ENCODE measurements around the gene BCO1. TPM values are rescaled to one million over a fixed set of nuclear protein-coding genes. Genes with fewer than 3 reads are reported as not detected.

BCO1 gene
- total RNA-seq, 2 experiments from 2014 or later: not detected

GRCh38 chr16:81212830-81213465 lies 25.5 kb upstream of the BCO1 start:
- POLR2A ChIA-PET: no interaction called here
- Mint-ChIP-seq H3K9me3 (no peaks in the 10 kb centered on the region), H3K4me3 (no peak overlapping the region), H3K27ac (no peak overlapping the region), H3K4me1 (ENCODE audit: low read depth) (no peaks in the 10 kb centered on the region), H3K27me3 (peaks cover 12% of the 10 kb centered on the region), H3K36me3 (ENCODE audit: low read depth) (no peaks in the 10 kb centered on the region)
- TF ChIP-seq, protein P1, sequence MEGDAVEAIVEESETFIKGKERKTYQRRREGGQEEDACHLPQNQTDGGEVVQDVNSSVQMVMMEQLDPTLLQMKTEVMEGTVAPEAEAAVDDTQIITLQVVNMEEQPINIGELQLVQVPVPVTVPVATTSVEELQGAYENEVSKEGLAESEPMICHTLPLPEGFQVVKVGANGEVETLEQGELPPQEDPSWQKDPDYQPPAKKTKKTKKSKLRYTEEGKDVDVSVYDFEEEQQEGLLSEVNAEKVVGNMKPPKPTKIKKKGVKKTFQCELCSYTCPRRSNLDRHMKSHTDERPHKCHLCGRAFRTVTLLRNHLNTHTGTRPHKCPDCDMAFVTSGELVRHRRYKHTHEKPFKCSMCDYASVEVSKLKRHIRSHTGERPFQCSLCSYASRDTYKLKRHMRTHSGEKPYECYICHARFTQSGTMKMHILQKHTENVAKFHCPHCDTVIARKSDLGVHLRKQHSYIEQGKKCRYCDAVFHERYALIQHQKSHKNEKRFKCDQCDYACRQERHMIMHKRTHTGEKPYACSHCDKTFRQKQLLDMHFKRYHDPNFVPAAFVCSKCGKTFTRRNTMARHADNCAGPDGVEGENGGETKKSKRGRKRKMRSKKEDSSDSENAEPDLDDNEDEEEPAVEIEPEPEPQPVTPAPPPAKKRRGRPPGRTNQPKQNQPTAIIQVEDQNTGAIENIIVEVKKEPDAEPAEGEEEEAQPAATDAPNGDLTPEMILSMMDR (IDR thresholded peaks at IDR 0.05): no peak
- DNase-seq (no peak), ATAC-seq (no peak)
- CTCF ChIA-PET: no interaction called here
- intact Hi-C loops (cut with micrococcal nuclease): no loop called here

GRCh38 chr16:81214745-81215166 lies 23.7 kb upstream of the BCO1 start:
- DNase-seq: peak; percentile 15
- H3K4me3 Mint-ChIP-seq: no peak overlapping the region
- no peak overlapping the region for H3K27ac Mint-ChIP-seq
- peaks cover 8% of the 10 kb centered on the region for H3K27me3 Mint-ChIP-seq
- TF ChIP-seq, protein P1 (IDR thresholded peaks at IDR 0.05): no peak
- POLR2A ChIA-PET: no interaction called here
- H3K36me3 Mint-ChIP-seq (ENCODE audit: low read depth): no peaks in the 10 kb centered on the region
- intact Hi-C loops (cut with micrococcal nuclease): no loop called here
- CTCF ChIA-PET: no interaction called here
- ATAC-seq: no peak
- no peaks in the 10 kb centered on the region for H3K4me1 Mint-ChIP-seq (ENCODE audit: low read depth)
- H3K9me3 Mint-ChIP-seq: no peaks in the 10 kb centered on the region

GRCh38 chr16:81216114-81216513 lies 22.4 kb upstream of the BCO1 start:
- H3K4me3 Mint-ChIP-seq: no peak overlapping the region
- H3K4me1 Mint-ChIP-seq (ENCODE audit: low read depth): no peaks in the 10 kb centered on the region
- no peak for DNase-seq
- ChIA-PET POLR2A (no interaction called here), CTCF (interaction anchor here (2.0 kb wide), 1 partner anchor 11 kb away, joined by 12 read pairs; no protein-coding TSS in a partner anchor)
- ATAC-seq: no peak
- H3K27me3 Mint-ChIP-seq: peaks cover 8% of the 10 kb centered on the region
- intact Hi-C loops (cut with micrococcal nuclease): no loop called here
- no peak overlapping the region for H3K27ac Mint-ChIP-seq
- TF ChIP-seq, protein P1 (IDR thresholded peaks at IDR 0.05): no peak
- no peaks in the 10 kb centered on the region for H3K9me3 Mint-ChIP-seq
- H3K36me3 Mint-ChIP-seq (ENCODE audit: low read depth): no peaks in the 10 kb centered on the region

GRCh38 chr16:81216706-81217105 lies 21.8 kb upstream of the BCO1 start:
- DNase-seq: no peak
- H3K4me3 Mint-ChIP-seq: no peak overlapping the region

GRCh38 chr16:81219151-81219550 lies 19.3 kb upstream of the BCO1 start:
- H3K4me3 Mint-ChIP-seq: no peak overlapping the region
- TF ChIP-seq, protein P1 (IDR thresholded peaks at IDR 0.05): no peak
- no peaks in the 10 kb centered on the region for H3K9me3 Mint-ChIP-seq
- POLR2A ChIA-PET: no interaction called here
- no peak overlapping the region for H3K27ac Mint-ChIP-seq
- CTCF ChIA-PET: no interaction called here
- no peaks in the 10 kb centered on the region for H3K36me3 Mint-ChIP-seq (ENCODE audit: low read depth)
- H3K27me3 Mint-ChIP-seq: no peaks in the 10 kb centered on the region
- DNase-seq: no peak
- ATAC-seq: no peak
- intact Hi-C loops (cut with micrococcal nuclease): no loop called here
- no peaks in the 10 kb centered on the region for H3K4me1 Mint-ChIP-seq (ENCODE audit: low read depth)

More at GRCh38 chr16:81216706-81217105, 21.8 kb upstream of the BCO1 start:
- ChIA-PET POLR2A (no interaction called here), CTCF (interaction anchor here (2.0 kb wide), 1 partner anchor 12 kb away, joined by 12 read pairs; no protein-coding TSS in a partner anchor)
- H3K27me3 Mint-ChIP-seq: peaks cover 3% of the 10 kb centered on the region
- TF ChIP-seq, protein P1 (IDR thresholded peaks at IDR 0.05): no peak
- ATAC-seq: no peak
- no peaks in the 10 kb centered on the region for H3K4me1 Mint-ChIP-seq (ENCODE audit: low read depth)
- H3K36me3 Mint-ChIP-seq (ENCODE audit: low read depth): no peaks in the 10 kb centered on the region
- no peaks in the 10 kb centered on the region for H3K9me3 Mint-ChIP-seq
- intact Hi-C loops (cut with micrococcal nuclease): no loop called here
- no peak overlapping the region for H3K27ac Mint-ChIP-seq

All from activated CD8-positive, alpha-beta T cell treated with anti-CD3 and anti-CD28 coated beads for 36 hours (primary cell).